ENCODE measurements around the gene RCOR2.
"Not testable (repeated sequence)": the region's sequence is repeated elsewhere in the genome, so short reads cannot be mapped to it uniquely, and the experiment has no call there.

RCOR2 gene

DNA sequence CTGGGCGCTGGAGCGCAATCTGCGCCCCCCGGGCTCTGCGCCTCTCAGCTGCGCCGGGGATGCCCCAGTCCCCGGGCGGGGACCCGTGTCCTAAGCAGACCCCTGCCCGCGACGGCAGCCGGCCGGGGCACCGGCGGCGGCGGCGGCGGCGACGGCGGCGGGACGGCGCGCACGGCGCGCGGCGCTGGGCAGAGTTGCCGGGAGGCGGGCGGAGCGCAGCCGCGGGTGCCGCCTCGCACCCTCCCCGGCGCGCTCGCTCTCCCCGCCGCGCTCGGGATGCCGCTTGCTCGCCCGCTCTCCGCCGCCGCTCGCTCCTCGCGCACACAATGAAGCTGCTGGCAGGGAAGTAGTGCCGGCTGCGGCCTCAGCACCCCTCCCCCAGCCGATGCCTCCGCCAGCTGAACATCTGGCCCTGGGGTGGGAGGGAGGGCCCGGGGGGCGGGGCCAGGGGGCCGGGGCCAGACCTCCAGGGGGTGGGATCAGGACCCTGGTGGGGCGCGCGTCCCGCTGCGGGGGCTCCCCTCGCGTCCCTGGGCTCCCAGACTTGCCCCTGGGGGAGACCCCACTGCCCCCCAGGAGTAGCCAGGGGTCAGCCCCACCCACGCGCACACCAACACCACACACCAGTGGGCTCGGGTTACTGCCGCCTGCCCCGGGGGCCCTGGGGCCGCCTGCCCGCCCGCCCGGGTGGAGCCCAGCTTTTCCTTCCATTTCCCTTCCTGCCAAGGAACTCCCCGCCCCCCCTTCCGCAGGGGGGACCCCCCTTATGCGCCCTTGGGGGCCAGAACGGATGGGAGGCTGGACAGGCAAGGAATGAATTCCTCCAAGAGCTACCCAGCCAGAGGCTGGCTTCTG is at the start of gene RCOR2:
RCOR2 (minus strand) TSS at position 328 of the 855 bp plus-strand sequence. CDS start 708 bp downstream, outside the sequence.
- peak; percentile 85 for DNase-seq (ENCODE audit: low spot score)

DNA sequence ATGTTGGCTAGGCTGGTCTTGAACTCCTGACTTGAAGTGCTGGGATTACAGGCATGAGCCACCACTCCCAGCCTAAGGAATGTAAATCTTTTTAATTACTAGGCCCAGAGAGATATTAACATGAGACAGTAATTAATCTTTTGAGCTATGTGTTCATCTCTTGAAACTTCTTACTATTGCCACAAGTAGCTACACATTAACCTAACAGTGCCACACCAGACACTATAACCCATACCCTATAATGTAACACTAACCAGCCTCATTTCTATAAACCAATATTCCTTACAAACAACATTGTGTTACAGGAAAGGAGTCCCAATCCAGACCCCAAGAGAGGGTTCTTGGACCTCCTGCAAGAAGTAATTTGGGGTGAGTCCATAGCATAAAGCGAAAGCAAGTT is 49.5 kb upstream of the RCOR2 start:
- no peak for DNase-seq (ENCODE audit: low spot score)

GRCh38 chr11:63963895-63964294 is 46.9 kb upstream of the RCOR2 start:
- DNase-seq (ENCODE audit: low spot score) = not testable (repeated sequence)

DNA sequence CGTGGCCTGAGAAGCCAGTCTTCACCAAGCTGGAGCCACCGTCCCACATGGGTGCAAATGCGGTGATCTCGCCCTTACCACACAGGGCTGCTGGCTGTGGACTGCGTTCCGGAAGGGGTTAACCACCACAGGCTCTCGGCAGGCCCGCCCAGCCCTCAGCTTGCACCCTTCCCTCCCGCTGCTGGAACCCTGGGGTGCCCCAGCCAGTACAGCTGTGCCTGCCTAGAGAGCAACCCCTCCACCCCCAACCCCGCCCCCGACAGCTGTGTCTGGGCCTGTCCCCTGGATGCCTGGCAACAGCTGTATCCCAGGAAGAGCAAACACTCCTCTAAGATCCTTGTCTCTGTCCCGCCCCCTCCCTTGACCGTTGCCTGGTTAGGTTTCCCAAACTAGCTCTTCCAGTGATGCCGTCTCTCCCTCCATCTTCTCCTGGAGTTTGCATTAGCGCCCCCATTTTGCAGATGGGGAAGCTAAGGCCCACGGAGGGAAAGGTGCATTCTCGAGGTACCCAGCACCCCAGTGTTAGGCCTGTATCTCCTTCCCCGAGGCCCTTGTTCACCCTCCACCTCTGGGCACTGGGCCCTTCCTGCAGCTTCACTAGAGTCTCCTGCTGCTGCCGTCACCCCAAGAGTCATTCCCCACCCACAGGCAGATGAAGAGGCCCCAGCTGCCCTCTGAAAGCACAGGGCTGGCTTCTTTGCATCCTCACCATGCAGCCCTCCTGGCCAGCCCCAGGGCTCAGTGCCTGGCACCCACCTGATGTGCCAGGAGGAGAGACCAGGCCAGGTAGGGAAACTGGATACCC is 44.8 kb upstream of the RCOR2 start:
- no peak for DNase-seq (ENCODE audit: low spot score)

DNA sequence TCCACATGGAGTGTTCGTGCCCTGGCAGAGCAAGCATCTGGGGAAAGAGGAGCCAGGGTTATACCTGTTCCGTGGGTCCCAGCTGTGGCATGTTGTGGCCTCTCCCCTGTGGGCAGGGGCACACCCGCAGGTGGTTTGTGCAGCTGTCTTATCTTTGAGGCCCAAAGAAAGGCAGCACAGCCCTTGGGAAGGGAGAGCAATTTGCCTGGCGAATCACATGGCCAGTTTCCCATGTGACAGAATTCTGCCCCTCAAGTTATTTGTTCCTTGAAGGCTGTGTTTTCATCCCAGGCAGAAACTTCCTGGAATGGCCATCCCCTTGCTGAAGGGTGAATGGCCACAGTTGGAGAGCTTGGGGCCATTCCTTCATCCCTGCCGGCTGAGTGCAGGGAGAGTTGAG is 41.0 kb upstream of the RCOR2 start:
- no peak for DNase-seq (ENCODE audit: low spot score)

DNA sequence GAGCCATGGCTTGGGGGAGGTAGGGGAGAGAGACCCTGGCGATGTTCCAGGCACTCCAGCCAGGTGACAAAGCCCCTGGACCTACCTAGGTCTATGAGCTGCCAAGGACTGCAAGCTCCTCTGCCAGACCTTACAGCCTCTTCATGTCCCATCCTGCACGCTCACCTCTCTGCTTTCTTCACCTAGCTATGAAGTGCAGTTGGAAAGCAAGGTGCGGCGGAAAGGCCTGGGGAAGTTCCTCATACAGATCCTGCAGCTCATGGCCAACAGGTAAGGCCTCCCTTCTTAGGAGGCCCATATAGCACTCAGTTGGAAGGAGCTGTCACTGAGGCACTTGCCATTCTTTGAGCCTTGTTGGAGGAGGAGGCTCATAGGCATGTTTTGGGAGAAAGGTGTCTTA is 35.6 kb upstream of the RCOR2 start:
- no peak for DNase-seq (ENCODE audit: low spot score)

DNA sequence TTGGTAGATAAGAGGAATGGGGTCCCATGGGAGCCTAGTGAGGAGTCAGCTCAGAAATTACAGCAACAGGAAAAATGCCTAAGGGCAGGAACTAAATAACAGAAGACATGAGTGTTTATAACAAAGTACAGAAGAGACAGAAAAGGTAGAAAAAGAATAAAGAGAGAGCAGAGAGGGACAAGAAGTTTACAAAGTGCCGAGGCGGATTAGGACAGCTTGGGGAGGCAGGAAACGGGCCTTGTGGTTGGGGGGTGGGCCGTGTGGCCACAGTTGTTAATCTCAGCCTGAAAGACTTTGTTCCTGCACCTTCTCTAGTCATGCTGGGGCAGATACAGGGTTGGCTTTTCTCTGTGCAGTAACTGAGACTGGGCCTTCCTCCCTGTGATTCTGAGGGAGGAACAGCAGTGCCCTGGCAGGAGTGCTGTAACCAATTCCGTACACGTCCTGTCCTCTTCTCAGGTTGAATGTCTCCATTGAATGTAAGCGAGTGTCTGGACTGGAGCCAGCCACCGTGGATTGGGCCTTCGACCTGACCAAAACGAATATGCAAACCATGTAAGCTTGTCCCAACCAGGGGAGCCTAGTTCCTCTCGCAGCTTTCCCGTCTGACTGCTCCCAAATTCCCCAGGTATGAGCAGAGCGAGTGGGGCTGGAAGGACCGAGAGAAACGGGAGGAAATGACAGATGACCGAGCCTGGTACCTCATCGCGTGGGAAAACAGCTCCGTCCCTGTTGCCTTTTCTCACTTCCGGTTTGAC is 35.0 kb upstream of the RCOR2 start:
- no peak for DNase-seq (ENCODE audit: low spot score)

DNA sequence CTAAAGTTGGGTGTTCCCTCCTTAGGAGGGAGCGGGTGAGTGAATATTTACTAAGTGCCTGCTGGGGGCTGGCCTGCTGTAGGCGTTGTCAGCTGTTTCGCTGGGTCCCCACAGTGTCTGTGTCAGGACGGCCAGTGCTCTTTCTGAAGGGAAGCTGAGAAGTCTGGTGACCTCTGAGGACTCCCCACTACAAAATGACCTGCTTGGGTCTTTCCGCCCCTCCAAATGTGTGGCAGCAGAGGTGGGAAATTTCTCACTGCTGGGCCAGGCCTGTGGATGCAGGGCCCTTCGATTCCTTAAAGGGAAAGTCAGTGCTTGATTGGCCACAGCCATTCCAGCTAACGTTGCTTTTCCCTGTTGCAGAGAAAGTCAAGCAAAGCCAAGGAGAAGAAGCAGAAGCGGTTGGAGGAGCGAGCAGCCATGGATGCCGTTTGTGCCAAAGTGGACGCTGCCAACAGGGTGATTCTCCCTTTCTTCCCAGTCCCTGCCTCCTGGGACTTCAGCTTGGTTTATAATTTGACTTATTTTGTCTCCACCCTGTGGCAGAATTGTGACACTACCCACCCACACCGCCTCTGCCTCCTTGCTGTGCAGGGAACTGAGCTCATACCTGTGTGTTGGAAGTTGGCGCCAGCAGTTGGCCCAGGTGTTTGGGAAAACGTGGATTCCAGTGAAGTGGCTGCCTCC is 28.7 kb upstream of the RCOR2 start:
- DNase-seq (ENCODE audit: low spot score) = peak; percentile 70

GRCh38 chr11:63944987-63945386 is 28.0 kb upstream of the RCOR2 start:
- no peak for DNase-seq (ENCODE audit: low spot score)

GRCh38 chr11:63942803-63943202 is 25.8 kb upstream of the RCOR2 start:
- no peak for DNase-seq (ENCODE audit: low spot score)

DNA sequence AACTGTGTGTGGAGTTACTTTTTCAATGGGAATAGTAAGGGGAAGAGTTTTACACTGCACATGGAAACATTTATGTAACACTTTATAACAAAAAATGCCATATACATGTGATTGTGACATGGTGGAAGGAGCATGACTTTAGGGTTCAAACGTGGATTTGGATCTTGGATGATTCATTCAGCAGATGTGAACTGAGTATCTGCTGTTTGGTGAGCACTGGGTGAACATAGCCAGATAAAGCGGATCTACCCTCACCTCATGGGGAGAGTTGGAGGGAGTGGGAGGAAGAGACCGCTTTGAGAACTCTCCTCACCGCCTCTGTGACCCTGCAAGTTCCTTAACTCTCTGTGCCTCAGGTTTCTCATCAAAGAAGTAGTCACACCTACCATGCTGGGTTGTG is 24.9 kb upstream of the RCOR2 start:
- DNase-seq (ENCODE audit: low spot score) = no peak

DNA sequence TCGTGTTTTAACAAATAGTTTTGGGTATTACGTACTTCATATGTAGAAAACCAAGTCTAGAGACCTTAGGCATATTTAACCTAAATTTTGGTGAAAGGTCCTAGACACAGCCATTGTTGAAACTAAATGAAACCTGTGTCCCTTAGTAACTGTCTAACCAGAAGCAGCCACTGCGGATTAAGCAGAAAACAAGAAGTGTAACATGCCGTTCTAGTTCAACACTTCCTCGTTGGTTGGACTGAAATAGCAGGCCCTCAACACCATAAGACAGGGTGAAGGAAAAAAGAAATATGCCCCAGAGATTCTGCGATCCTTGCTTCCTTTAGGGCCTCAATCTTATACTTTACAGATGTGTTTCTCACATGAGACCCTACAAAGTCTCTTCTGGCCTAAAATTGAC is 23.8 kb upstream of the RCOR2 start:
- no peak for DNase-seq (ENCODE audit: low spot score)

DNA sequence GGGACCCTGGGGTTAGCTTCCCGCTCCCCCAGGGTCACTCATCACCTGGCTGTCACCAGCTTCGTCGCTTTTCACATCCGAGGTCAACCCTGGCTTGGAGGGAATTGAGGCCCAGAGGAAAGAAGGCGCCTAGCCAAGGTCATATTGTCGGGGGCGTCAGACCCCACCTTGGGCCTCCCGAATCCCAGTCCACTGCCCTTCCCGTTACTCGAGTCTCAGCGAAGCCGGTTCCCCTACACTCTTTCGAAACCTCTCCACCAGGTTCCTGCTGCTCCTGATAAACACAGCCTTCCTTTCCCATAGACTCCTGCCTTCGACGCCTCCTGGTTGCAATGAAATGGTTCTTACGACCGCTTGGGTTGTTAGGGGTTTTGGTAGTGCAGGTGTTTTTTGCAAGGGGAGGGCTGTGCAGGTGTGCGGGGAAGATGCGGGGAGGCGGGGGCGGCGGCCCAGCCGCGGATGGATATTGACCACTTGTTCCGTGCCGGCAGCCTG is 22.5 kb upstream of the RCOR2 start:
- DNase-seq (ENCODE audit: low spot score) = no peak

DNA sequence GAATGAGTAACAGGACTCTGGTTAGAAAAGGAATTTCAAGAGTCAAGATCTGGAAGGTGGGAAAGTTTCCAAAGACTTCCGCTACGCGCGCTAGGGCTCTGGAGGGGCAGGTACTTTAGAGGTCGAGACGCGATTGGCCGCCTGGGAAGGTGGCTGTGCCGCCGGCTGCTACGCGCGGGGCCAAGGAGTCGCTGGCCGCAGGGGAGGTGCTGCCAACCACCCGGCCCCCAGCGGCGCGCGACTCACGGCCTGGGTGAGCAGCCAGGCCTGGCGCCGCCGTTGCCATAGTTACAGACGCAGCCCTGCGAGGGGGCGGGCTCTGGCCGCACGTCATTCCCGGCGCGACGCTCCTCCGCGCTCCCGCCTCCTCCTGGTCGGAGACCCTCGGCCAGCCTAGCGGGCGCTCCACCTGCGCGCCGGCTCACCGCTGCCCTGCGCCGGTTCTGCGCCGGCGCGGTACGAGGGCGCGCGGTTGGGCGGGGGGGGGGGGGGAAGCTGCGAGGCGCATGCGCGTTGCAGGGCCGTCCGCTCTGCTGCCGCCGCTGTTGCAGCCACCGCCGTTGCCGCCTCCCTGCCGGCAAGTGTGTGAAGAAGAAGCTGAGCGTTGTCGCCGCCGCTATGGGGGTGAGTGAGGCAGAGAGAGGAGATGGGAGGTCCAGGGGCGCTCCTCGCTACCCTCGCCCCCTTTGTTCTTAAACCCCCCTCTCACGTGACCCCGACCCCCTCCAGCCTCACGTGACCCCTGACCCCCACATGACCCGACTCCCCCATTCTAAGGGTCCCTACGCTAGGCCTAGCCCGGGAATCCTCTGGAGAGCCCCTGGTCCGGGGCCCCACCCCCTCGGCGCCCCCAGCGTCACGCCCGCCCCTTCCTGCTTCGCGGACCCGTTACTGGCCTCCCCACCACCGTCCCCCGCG is 21.8 kb upstream of the RCOR2 start, which contains the start of gene NAA40:
NAA40 (plus strand) TSS at position 524 of the 918 bp plus-strand sequence; CDS start at position 619, 95 bp downstream.
- DNase-seq (ENCODE audit: low spot score) = peak; percentile 98

DNA sequence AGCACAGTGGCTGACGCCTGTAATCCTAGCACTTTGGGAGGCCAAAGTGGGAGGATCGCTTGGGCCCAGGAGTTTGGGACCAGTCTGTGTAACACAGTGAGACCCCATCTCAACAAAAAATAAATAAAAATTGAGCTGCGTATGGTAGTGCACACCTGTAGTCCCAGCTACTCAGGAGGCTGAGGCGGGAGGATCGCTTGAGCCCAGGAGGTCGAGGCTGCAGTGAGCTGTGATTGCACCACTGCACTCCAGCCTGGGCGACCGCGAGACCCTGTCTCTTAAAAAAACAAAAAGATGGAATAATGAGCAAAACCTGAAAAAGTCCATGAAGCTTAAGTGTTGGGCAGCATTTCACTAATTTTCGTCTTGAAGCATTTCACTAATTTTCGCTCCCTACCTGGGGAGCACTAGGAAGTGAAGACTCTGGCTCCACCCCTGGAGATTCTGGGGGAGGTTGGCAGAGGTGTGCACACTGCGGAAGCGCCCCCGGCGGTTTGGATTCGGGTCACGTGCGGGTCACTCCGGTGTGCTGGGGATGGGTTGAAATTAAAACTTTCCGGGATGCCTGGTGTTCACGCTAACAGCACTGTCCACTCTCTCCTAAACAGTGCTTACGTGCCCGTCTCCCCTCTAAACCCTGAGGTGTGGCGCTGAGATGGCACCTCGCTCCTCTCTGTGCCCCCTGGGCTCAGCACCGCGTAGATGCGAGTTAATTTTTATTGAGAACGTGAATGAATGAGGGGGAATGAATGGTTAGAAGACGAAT is 20.9 kb upstream of the RCOR2 start:
- no peak for DNase-seq (ENCODE audit: low spot score)

DNA sequence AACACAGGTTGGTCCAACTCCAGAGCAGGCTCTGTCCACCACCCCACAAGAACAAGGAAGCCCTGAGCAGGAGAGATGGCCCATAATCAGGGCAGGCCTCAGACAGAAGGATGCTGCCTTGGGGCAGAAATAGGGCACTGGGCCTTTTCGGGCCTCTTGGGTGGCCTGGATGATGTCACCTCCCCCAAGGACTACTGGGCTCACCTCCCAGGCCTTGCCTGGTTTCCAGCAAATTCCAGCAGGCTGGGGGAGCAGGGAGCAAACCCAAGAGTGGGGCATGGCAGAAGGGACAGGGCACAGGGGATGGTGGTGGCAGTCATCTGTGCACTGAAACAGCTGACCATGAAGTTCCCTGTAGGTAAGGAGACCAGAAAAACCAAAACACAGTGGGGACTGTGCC is 16.5 kb upstream of the RCOR2 start:
- no peak for DNase-seq (ENCODE audit: low spot score)

DNA sequence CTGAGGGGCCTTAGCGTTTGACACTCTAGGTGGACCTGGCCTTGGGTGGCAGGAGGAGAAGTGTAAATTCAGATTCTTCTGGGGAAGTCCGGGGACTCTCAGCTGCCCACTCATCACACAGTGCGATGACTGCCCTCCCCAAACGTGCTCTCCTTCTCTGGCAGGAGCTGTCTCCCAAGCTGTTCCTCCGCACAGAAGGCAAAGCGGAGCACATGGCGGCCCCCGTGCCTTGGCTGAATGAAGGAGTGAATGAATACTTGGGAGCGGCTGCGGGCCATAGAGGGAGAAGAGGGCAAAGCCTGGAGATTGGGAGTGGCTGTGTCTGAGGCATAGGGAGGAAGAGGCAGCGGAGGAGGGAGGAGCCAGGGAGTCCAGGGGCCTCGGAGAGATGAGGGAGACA is 14.9 kb upstream of the RCOR2 start:
- no peak for DNase-seq (ENCODE audit: low spot score)

- no peak for DNase-seq (ENCODE audit: low spot score)
These were observed 14.1 kb upstream of the RCOR2 start for GRCh38 chr11:63931045-63931444.

GRCh38 chr11:63929616-63930015 is 12.7 kb upstream of the RCOR2 start:
- DNase-seq (ENCODE audit: low spot score) = no peak

GRCh38 chr11:63923319-63923718 is 6.4 kb upstream of the RCOR2 start:
- DNase-seq (ENCODE audit: low spot score) = no peak
